GM21786 (cell line): Measurements from ENCODE around the gene PPP1R12B.
"Not testable (repeated sequence)": the region's sequence is repeated elsewhere in the genome, so short reads cannot be mapped to it uniquely, and the experiment has no call there.

ENCODE experiments used
- ATAC-seq: cut with Tn5 transposase; IDR thresholded peaks from one replicate; pipeline ENCODE4 v1.9.1; 2021; ENCODE audit not compliant: unreplicated experiment

Gene PPP1R12B

DNA sequence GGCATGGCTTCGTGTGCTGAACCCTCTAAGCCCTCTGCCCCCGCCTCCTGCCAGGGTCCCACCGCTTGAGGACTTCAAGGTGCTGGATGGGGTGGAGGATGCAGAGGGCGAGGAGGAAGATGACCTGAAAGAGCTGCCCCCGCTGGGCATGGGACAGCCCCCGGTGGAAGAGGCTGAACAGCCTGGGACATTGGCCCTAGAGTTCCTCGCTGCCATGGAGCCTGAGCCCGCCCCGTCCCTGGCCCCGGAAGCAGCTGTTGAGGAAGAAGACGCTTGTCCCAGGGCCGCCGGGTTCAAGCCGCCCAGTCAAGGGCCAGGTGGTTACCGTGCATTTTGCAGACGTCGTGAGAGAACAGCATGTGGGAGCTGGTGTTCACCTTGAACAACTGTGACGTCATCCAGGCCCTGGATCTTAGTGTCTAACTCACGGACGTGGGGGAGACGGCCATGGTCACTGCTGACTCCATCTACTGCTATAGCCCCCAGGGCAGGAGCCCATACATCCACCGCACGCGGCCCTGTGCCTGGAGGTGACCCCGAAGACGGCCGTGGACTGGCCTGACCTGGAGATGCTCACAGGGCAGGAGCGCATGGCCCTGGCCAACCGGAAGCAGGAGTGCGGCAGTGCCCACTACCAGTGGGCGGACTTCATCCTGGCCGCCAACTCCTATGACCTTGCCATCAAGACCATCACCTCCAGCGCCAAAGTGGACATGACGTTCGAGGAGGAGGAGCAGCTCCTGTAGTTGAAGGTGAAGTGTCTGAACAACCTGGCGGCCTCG, 90.1 kb downstream of the PPP1R12B start:
- no peak for ATAC-seq

DNA sequence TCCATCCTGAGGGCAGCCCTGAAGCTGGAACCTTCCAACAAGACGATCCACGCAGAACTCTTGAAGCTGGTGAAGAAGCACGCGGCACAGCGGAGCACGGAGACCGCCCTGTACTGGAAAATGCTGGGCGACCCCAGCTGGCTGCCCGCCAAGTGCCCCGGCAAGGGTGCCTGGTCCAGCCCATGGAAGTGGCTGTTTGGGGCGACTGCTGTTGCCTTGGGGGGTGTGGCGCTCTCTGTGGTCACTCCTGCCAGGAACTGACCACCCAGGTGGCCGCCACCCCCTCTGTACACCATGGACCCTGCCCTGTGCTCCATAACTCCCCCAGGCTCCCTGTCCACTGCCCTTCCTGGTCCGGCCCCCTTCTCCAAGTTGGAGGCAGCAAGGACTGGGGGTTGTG, 90.8 kb downstream of the PPP1R12B start:
- ATAC-seq = no peak

DNA sequence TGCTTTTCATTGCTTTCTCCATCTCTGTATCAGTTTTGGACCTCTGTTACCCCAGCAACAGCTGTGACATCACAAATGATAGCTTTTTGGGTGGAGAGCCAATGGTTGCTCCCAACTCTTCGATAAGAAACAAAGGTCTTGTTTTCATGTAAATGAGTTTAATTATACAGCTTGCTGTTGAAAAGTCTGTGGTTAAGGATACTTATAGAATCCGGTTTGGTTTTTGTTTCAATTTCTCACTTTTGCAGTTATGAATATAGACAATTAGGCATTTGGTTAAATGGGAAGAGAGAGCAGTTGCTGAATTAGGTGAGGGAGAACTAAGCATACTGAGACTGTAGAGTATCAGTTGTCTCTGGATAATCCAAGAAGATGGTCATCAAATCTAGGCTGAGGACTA, 99.6 kb downstream of the PPP1R12B start:
- ATAC-seq = not testable (repeated sequence)

DNA sequence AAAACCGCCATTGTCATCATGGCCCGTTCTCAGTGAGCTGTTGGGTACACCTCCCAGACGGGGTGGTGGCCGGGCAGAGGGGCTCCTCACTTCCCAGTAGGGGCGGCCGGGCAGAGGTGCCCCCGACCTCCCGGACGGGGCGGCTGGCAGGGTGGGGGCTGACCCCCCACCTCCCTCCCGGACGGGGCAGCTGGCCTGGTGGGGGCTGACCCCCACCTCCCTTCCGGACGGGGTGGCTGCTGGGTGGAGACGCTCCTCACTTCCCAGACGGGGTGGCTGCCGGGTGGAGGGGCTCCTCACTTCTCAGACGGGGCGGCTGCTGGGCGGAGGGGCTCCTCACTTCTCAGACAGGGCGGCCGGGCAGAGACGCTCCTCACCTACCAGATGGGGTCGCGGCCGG, 103.1 kb downstream of the PPP1R12B start:
- not testable (repeated sequence) for ATAC-seq

GRCh38 chr1:202452508-202452907, 104.0 kb downstream of the PPP1R12B start:
- no peak for ATAC-seq

GRCh38 chr1:202456372-202457169, 108.1 kb downstream of the PPP1R12B start:
- ATAC-seq = not testable (repeated sequence)

GRCh38 chr1:202458651-202459050, 110.2 kb downstream of the PPP1R12B start:
- not testable (repeated sequence) for ATAC-seq

DNA sequence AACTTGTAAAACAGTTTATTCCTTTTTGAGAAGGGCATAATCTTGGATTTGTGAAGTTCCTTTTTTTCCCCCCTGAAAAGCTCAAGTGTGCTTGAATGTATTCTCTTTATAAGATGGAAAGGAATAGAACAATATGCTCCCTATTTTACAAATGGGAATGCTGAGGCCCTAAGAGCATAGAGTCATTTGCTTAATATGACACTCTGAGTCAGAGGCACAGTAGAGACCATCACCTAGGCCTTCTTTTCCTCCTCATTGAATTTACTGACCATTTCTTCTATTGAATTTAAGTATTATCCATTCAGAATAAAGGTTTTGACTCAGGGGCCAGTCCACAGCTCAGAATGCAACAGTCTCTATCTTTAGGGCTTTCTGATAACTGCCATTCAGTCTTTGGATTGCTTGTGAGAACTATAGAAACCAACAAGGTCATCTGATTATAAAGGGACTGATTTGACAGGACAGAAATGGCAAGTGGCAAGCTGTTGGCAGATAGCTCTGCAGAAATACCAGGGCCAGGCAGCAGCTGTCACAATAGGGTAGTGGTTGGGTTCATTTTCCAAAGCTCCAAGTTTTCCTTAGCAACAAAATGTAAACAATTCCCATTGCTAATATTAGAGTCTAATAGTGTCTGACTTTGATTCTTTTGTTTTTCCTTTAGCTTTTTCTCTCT, 111.1 kb downstream of the PPP1R12B start:
- ATAC-seq = not testable (repeated sequence)

GRCh38 chr1:202460143-202460495, 111.6 kb downstream of the PPP1R12B start:
- ATAC-seq = not testable (repeated sequence)

DNA sequence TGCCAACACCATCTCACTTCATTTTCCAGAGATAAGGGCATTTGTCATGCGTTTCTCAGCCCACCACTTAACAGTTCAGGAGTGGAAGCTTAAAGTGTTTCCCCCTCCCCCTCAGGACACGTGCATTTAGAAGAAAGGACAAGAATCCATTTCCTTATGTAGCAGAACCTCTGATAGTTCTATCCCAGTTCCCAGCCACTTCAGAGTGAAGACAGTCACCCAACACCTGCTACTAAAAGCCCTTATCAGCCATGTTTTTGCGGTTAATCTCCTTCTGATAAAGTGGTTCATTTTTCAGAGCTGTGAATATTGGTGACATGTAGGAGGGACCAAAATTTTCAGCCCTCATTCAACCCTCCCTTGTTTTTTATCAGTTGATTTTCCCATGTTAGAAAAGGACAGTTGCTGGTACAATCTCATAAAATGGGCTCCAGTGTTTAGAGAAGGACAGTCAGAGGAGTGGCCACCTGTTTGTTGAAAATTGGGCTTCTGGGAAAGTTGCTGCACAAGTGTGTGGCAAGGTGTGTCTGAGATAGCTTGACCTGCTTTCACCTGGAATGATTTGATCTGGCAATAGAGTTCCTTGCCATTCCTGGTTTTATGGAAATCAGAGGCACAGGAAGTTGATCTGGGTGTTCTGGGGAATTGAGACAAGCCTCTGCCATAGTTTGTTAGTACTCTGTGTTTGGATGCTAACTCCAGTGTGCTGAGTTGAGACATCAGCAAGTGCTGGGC, 114.0 kb downstream of the PPP1R12B start:
- ATAC-seq = no peak

DNA sequence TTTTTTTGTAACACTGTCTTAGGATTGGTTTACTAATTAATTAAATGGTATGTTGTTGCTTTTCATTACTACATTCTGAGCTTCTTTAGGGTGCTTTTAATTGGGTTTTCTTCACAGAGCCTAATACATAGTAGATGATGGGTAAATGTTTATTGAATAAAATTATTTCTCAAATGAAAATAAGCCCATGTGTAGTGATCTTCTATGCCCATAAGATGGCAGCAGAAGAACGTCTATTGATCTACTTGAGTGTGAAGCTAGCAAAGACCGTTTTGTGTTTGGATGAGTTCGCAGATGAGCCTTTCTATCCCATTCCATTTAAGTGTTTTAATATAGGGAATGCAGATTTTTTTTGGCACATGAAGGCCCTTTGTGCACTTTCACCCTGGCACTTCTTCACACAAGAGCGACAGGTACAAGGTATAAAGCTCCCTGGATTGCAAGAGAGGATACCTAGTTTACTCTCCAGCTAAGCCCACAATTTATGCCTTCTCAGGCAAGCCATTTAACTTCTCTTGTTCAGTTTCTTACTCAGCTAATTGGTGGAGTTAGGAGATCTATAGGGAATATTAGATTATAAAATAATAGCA, 115.7 kb downstream of the PPP1R12B start:
- ATAC-seq = not testable (repeated sequence)

DNA sequence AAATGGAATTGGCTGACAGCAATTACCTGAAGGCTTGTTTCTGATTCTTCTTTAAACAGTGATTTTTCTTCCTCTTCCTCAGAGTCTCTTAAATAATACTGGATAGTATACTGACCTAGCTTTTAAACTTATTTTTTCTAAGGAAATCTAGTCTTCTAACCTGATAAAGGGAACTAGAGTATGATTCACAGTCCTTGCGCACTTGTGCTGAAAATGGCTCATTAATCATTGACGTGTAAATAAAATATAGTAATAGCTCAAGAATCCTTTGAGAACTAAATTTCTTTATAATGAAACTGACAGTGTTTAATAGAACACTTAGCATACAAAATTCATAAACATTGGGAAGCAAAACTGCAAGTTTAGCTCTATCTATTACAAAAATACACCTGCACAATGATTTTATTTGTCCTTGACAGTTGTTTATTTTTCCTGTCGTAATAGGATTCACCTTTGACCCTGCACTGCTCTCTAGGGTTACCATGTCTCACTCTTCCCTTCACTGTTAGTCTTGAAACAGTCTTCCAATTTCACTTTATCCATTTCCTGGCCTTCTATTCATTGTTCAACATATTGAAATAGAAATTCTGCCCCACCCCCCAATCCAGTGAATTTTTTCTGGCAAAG, 117.3 kb downstream of the PPP1R12B start:
- ATAC-seq = not testable (repeated sequence)

- not testable (repeated sequence) for ATAC-seq
Measured at GRCh38 chr1:202466339-202466738, 117.8 kb downstream of the PPP1R12B start.

GRCh38 chr1:202467381-202467780, 118.9 kb downstream of the PPP1R12B start:
- ATAC-seq = not testable (repeated sequence)

DNA sequence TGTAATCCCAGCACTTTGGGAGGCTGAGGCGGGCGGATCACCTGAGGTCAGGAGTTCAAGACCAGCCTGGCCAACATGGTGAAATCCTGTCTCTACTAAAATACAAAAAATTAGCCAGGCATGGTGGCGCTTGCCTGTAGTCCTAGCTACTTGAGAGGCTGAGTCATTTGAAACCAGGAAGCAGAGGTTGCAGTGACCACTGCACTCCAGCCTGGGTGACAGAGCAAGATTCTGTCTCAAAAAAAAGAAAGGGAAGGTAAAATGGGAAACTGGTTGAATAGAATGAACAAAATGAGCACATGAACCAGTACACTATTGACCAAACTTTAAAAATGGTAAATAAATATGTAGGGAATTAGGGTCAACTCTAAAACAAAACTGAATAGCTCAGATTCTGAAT, 120.2 kb downstream of the PPP1R12B start:
- ATAC-seq = not testable (repeated sequence)

GRCh38 chr1:202469123-202469522, 120.6 kb downstream of the PPP1R12B start:
- not testable (repeated sequence) for ATAC-seq

- ATAC-seq = no peak
Measured at GRCh38 chr1:202471246-202471645, 122.7 kb downstream of the PPP1R12B start.

DNA sequence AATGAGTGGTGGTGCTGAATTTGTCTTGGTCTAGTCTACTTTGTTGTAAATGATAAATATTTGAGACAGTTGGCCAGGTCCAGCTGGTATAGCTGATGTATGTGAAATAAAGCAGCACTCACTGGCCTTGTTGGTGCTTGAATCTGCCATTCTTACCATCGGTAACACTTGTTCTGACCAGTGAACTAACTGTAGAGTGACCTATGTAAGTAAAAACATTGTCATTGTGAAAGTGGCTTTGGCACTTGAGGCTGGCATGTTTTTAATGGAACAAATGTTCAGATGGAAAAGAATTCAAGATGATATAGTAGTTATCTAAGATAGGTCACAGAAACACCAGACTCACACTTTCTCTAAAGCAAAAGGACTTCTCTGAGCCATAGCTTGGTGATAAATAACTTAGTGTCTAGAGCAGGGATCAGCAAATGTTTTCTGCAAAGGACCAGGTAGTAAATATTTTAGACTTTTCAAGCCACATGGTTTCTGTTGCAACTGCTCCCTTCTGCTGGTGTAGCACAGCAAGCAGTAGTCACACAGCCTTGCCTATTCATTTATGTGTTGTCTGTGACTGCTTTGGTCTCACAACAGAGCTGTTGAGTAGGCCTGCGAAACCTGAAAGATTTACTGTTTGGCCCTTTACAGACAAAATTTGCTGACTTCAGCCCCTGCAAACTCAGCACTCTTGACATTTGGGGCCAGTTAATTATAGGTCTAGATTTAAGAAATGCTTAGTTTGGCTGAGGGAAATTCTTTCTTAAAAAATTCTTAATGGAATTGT, 124.0 kb downstream of the PPP1R12B start:
- not testable (repeated sequence) for ATAC-seq
